SK-N-SH treated with all-trans-retinoic acid at 6 μM for 48 hours (cell line): ENCODE data around the gene STMND1.

ENCODE experiments used
- ATAC-seq: fragments of 200-7000 bp; cut with Tn5 transposase; 3 replicates; pipeline ENCODE4 v1.9.1; 2020; ENCODE audit warnings: mild to moderate bottlenecking, moderate library complexity
- ARNTL ChIP-seq: fragments of 450-650 bp; formaldehyde crosslinking; IDR thresholded peaks from 2 replicates; pipeline ENCODE4 v1.5.0; 2020; ENCODE audit warnings: low read depth, mild to moderate bottlenecking, moderate library complexity, borderline replicate concordance
- BACH2 ChIP-seq: fragments of 250-450 bp; sonication (Bioruptor Pico); IDR thresholded peaks from 2 replicates; pipeline ENCODE4 v1.9.0; 2021; ENCODE audit warnings: mild to moderate bottlenecking, borderline replicate concordance
- CSDC2 ChIP-seq: fragments of 250-450 bp; sonication (Bioruptor Pico); IDR thresholded peaks from 2 replicates; pipeline ENCODE4 v1.5.0; 2020; ENCODE audit warnings: mild to moderate bottlenecking, moderate library complexity
- ESRRG ChIP-seq: fragments of 250-450 bp; sonication (Bioruptor Pico); IDR thresholded peaks from 2 replicates; pipeline ENCODE4 v1.6.1; 2021; ENCODE audit warnings: mild to moderate bottlenecking
- ISL1 ChIP-seq: fragments of 250-450 bp; sonication (Bioruptor Pico); IDR thresholded peaks from 2 replicates; pipeline ENCODE4 v2.1.2; 2022; ENCODE audit warnings: mild to moderate bottlenecking, moderate library complexity
- OSR1 ChIP-seq: fragments of 250-450 bp; sonication (Bioruptor Pico); IDR thresholded peaks from 2 replicates; pipeline ENCODE4 v1.8.0; 2022; ENCODE audit warnings: moderate library complexity, mild to moderate bottlenecking, inconsistent platforms
- PPARA ChIP-seq: fragments of 250-450 bp; sonication (Bioruptor Pico); IDR thresholded peaks from 2 replicates; pipeline ENCODE4 v1.5.0; 2020; ENCODE audit warnings: mild to moderate bottlenecking, borderline replicate concordance
- RARB ChIP-seq: fragments of 250-450 bp; sonication (Bioruptor Pico); IDR thresholded peaks from 2 replicates; pipeline ENCODE4 v1.8.0; 2021; ENCODE audit warnings: mild to moderate bottlenecking, moderate library complexity
- SNAI2 ChIP-seq: fragments of 250-450 bp; sonication (Bioruptor Pico); IDR thresholded peaks from 2 replicates; pipeline ENCODE4 v1.5.0; 2020; ENCODE audit warnings: mild to moderate bottlenecking, moderate library complexity
- TCF4 ChIP-seq: fragments of 250-450 bp; sonication (Bioruptor Pico); IDR thresholded peaks from 2 replicates; pipeline ENCODE4 v1.8.0; 2021; ENCODE audit warnings: mild to moderate bottlenecking, moderate library complexity, borderline replicate concordance
- TOX ChIP-seq: fragments of 250-450 bp; sonication (Bioruptor Pico); IDR thresholded peaks from 2 replicates; pipeline ENCODE4 v1.8.0; 2021; ENCODE audit warnings: mild to moderate bottlenecking, moderate library complexity, borderline replicate concordance
- ZFP3 ChIP-seq: fragments of 250-450 bp; sonication (Bioruptor Pico); IDR thresholded peaks from 2 replicates; pipeline ENCODE4 v1.5.0; 2020; ENCODE audit warnings: mild to moderate bottlenecking, moderate library complexity
- ZFP30 ChIP-seq: fragments of 450-650 bp; formaldehyde crosslinking; IDR thresholded peaks from 2 replicates; pipeline ENCODE4 v1.5.0; 2022; ENCODE audit warnings: mild to moderate bottlenecking, moderate library complexity
- ZNF565 ChIP-seq: fragments of 450-650 bp; formaldehyde crosslinking; conservative IDR thresholded peaks from 2 replicates; pipeline ENCODE4 v1.5.0; 2020; ENCODE audit warnings: low read depth, mild to moderate bottlenecking, moderate library complexity
- ZNF70 ChIP-seq: fragments of 450-650 bp; formaldehyde crosslinking; IDR thresholded peaks from 2 replicates; pipeline ENCODE4 v1.5.0; 2020; ENCODE audit warnings: mild to moderate bottlenecking, moderate library complexity
- TF ChIP-seq, protein P1 (sequence below): fragments of 250-450 bp; sonication (Bioruptor Pico); IDR thresholded peaks from 2 replicates; pipeline ENCODE4 v1.5.0; 2020; ENCODE audit warnings: mild to moderate bottlenecking, moderate library complexity
- TF ChIP-seq, protein P2 (sequence below): fragments of 250-450 bp; sonication (Bioruptor Pico); IDR thresholded peaks from 2 replicates; pipeline ENCODE4 v1.8.0; 2021; ENCODE audit warnings: low read depth, mild to moderate bottlenecking, moderate library complexity, borderline replicate concordance
- TF ChIP-seq, protein P3 (sequence below): fragments of 250-450 bp; sonication (Bioruptor Pico); IDR thresholded peaks from 2 replicates; pipeline ENCODE4 v1.5.1; 2020; ENCODE audit warnings: low read depth, mild to moderate bottlenecking, moderate library complexity
- TF ChIP-seq, protein P4 (sequence below): fragments of 250-450 bp; sonication (Bioruptor Pico); IDR thresholded peaks from 2 replicates; pipeline ENCODE4 v1.8.0; 2020; ENCODE audit warnings: mild to moderate bottlenecking, moderate library complexity, borderline replicate concordance

The STMND1 gene

DNA sequence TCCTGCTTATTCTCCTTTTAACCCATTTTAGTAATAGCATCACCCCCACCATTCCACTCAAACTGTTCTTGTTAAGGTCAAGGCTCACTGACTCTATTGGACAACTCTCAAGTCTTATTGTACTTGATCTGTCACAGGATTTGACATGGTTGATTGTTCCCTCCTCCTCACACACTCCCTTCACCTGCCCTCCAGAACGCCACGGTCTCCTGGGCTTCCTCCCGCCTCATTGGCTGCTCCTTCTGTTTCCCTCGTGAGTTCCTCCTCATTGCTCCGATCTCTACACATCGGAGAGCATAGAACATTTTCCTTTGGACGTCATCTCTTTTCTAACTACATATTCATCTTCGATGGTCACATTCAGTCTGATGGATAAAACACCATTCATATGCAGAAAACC is 55.1 kb downstream of the STMND1 start (continued):
- TF ChIP-seq, protein P1, sequence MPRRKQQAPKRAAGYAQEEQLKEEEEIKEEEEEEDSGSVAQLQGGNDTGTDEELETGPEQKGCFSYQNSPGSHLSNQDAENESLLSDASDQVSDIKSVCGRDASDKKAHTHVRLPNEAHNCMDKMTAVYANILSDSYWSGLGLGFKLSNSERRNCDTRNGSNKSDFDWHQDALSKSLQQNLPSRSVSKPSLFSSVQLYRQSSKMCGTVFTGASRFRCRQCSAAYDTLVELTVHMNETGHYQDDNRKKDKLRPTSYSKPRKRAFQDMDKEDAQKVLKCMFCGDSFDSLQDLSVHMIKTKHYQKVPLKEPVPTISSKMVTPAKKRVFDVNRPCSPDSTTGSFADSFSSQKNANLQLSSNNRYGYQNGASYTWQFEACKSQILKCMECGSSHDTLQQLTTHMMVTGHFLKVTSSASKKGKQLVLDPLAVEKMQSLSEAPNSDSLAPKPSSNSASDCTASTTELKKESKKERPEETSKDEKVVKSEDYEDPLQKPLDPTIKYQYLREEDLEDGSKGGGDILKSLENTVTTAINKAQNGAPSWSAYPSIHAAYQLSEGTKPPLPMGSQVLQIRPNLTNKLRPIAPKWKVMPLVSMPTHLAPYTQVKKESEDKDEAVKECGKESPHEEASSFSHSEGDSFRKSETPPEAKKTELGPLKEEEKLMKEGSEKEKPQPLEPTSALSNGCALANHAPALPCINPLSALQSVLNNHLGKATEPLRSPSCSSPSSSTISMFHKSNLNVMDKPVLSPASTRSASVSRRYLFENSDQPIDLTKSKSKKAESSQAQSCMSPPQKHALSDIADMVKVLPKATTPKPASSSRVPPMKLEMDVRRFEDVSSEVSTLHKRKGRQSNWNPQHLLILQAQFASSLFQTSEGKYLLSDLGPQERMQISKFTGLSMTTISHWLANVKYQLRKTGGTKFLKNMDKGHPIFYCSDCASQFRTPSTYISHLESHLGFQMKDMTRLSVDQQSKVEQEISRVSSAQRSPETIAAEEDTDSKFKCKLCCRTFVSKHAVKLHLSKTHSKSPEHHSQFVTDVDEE (CRISPR knock-in tag) = no peak
- TF ChIP-seq BACH2 (CRISPR knock-in tag) (no peak), CSDC2 (CRISPR knock-in tag) (no peak)

DNA sequence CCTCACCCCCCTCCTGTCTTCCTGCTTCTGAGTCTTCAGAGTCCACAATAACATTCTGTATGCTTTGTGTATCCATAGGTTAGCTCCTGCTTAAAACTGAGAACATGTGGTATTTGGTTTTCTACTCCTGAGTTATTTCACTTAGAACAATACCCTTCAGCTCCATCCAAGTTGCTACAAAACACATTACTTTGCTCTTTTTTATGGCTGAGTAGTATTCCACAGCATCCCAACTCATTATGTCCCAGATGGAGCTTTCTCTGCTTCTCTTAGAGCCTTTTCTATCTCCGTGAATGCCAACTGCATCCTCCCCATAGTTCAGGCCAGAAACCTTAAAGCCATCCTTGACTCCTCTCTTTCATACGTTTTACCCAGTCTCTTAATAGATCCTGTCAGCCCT is 55.8 kb downstream of the STMND1 start:
- TF ChIP-seq ISL1 (CRISPR knock-in tag) (no peak), BACH2 (CRISPR knock-in tag) (no peak), SNAI2 (CRISPR knock-in tag) (no peak), ZFP3 (no peak), RARB (no peak), TCF4 (CRISPR knock-in tag) (no peak)
- TF ChIP-seq, protein P1 (CRISPR knock-in tag) = no peak
- TF ChIP-seq, protein P2, sequence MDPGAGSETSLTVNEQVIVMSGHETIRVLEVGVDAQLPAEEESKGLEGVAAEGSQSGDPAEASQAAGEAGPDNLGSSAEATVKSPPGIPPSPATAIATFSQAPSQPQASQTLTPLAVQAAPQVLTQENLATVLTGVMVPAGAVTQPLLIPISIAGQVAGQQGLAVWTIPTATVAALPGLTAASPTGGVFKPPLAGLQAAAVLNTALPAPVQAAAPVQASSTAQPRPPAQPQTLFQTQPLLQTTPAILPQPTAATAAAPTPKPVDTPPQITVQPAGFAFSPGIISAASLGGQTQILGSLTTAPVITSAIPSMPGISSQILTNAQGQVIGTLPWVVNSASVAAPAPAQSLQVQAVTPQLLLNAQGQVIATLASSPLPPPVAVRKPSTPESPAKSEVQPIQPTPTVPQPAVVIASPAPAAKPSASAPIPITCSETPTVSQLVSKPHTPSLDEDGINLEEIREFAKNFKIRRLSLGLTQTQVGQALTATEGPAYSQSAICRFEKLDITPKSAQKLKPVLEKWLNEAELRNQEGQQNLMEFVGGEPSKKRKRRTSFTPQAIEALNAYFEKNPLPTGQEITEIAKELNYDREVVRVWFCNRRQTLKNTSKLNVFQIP (CRISPR knock-in tag) = no peak
- TF ChIP-seq, protein P3, sequence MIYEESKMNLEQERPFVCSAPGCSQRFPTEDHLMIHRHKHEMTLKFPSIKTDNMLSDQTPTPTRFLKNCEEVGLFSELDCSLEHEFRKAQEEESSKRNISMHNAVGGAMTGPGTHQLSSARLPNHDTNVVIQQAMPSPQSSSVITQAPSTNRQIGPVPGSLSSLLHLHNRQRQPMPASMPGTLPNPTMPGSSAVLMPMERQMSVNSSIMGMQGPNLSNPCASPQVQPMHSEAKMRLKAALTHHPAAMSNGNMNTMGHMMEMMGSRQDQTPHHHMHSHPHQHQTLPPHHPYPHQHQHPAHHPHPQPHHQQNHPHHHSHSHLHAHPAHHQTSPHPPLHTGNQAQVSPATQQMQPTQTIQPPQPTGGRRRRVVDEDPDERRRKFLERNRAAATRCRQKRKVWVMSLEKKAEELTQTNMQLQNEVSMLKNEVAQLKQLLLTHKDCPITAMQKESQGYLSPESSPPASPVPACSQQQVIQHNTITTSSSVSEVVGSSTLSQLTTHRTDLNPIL (CRISPR knock-in tag) = no peak
- TF ChIP-seq, all 23 proteins: peak for 0
- ATAC-seq = no peak

DNA sequence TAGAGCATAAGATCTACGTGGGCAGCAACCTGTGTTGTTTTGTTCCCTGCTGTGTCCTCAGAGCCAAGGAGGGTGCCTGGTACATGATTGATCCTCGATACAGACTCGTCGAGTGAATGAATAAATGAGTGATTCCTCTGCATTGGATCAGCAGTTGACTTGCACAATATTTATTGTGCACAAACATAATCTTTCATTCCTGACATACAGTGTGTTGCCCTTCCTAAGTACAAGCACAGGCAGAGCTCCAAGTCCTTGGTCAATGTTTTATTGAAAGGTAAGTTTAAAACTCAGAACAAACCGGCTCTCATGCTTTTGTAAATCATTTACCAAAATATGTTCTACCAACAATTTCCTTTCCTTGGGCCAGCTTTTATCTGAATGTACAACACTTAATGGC is 57.4 kb downstream of the STMND1 start:
- TF ChIP-seq TOX (CRISPR knock-in tag) (no peak), ESRRG (CRISPR knock-in tag) (no peak), ISL1 (CRISPR knock-in tag) (no peak), OSR1 (CRISPR knock-in tag) (no peak), ZNF70 (CRISPR knock-in tag) (no peak), PPARA (no peak), ZNF565 (no peak), RARB (no peak), ZFP30 (no peak), CSDC2 (CRISPR knock-in tag) (no peak), BACH2 (CRISPR knock-in tag) (no peak), ZFP3 (no peak), ARNTL (CRISPR knock-in tag) (no peak)
- TF ChIP-seq, protein P2 (CRISPR knock-in tag) = no peak
- TF ChIP-seq, protein P1 (CRISPR knock-in tag) = no peak
- TF ChIP-seq, protein P3 (CRISPR knock-in tag) = no peak
- TF ChIP-seq, protein P4, sequence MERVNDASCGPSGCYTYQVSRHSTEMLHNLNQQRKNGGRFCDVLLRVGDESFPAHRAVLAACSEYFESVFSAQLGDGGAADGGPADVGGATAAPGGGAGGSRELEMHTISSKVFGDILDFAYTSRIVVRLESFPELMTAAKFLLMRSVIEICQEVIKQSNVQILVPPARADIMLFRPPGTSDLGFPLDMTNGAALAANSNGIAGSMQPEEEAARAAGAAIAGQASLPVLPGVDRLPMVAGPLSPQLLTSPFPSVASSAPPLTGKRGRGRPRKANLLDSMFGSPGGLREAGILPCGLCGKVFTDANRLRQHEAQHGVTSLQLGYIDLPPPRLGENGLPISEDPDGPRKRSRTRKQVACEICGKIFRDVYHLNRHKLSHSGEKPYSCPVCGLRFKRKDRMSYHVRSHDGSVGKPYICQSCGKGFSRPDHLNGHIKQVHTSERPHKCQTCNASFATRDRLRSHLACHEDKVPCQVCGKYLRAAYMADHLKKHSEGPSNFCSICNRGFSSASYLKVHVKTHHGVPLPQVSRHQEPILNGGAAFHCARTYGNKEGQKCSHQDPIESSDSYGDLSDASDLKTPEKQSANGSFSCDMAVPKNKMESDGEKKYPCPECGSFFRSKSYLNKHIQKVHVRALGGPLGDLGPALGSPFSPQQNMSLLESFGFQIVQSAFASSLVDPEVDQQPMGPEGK (CRISPR knock-in tag) = no peak
- TF ChIP-seq, all 23 proteins: peak for 0
- ATAC-seq = no peak
